Fibroblast of mammary gland (primary cell): ENCODE measurements around the gene LGI2.

Source experiments
- DNase-seq: peaks from one replicate; pipeline ENCODE4 v3.0.0-alpha.2; 2010; ENCODE audit warnings: low read depth
- H3K4me3 ChIP-seq: 2 replicates; pipeline ENCODE4 v1.5.1; 2011; ENCODE audit warnings: low read depth, mild to moderate bottlenecking, low read length, moderate library complexity; ENCODE audit not compliant: control insufficient read depth
- CTCF ChIP-seq: conservative IDR thresholded peaks from 2 replicates; pipeline ENCODE4 v1.5.1; 2011; ENCODE audit warnings: low read depth, low read length, inconsistent platforms; ENCODE audit not compliant: control insufficient read depth, insufficient read depth

The LGI2 gene

DNA sequence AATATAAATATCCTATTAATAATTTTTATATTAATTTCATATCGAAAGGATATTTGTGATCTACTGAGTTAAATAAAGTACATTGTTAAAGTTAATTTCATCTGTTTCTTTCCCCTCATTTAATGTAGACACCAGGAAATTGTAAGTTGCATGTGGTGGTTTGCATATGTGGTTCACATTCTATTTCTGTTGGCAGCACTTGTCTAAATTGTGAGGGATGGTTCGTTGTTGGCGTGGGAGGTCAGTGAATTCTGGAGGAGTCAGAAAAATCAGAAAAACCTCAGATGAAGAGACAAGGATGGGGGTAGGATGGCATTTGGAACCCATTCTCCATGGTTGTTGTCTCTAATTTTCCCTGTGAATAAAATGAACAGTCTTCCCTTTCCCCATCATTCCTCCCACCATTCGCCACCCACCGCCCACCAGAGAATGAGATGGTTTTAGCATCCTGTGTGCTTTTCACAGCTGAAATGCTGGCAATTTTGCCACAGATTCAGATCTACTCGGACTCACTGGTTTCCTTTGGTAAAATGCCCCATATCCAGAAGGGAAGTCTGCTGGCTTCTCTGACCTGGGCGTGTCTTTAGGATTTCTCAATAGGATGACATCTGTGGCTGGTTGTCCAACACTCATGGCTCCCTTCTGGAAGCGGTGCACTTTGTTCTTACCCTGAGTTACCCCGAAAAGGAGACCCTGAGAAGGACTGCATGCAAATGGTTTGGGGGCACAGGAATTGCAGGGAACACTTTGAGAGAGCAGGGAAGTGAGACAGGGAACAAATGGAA is 52.3 kb downstream of the LGI2 start:
- H3K4me3 ChIP-seq, result no peak overlapping the region
- peak; percentile 17 for DNase-seq

DNA sequence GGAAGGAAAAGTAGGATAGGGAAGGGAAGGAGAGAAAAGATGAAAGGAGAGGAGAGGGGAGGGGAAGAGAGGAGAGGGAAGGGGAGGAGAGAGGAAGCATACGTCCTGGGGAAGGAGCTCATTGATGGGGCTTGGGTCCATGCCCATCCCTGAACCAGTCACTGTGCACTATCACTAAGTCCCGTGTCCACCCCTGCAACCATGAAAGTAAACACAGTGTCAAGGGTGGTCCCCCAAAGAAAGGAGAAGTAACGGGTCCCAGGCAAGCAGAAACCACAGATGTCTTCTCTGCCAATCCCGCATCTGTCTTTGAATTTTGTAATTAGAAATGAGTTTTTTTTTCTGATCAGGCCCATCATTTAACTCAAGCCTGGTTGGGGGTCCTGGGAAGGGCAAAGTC is 55.2 kb downstream of the LGI2 start:
- no peak for TF ChIP-seq CTCF
- no peak overlapping the region for H3K4me3 ChIP-seq
- DNase-seq, result no peak

More for the DNA sequence above, 52.3 kb downstream of the LGI2 start:
- TF ChIP-seq CTCF, result no peak

- H3K4me3 ChIP-seq, result no peak overlapping the region
- no peak for DNase-seq
- TF ChIP-seq CTCF, result no peak
Observed at GRCh38 chr4:24973747-24974601, 56.8 kb downstream of the LGI2 start.

DNA sequence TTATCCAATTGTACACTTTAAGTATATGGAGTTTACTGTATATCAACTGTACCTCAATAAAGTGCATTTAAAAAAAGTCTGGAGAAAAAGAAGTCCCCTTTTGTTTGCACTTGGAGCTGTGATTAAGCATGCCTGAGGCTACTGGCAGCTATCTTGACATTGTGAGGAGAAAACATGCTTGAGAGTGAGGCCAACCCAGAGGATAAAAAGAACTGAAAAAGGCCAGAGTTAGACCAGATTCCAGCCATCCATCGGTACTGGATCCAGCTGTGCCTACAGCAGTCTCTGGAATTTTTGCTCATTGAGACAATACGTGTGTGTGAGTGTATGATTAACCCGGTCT is 57.4 kb downstream of the LGI2 start:
- TF ChIP-seq CTCF, result no peak
- H3K4me3 ChIP-seq, result no peak overlapping the region
- DNase-seq, result no peak

DNA sequence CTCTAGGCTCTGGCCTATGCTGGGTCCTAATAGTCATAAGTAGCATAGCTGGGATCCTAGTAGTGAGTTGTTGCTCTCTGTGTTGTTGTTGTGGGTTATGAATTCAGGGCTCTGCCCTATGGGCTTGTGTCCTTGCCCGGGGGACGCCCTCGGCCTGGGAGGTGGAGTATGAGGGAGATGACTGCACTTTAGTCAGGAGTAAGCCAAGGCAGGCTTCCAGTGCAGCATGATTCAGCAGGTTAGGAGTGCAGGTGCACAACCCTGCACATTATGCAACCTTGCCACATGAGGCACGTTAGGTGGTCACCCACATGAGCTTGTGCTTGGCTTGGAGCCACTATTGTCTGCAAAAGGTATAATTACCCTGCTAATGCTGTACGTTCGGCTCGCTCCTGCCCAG is 59.6 kb downstream of the LGI2 start:
- no peak for TF ChIP-seq CTCF
- DNase-seq, result no peak
- no peak overlapping the region for H3K4me3 ChIP-seq

- no peak for DNase-seq
- no peak for TF ChIP-seq CTCF
- no peak overlapping the region for H3K4me3 ChIP-seq
Observed at GRCh38 chr4:24970635-24971034, 60.1 kb downstream of the LGI2 start.
